Measurements from ENCODE around the gene DYNLT1. TPM values are rescaled to one million over a fixed set of nuclear protein-coding genes. Genes with fewer than 3 reads are reported as not detected.

The DYNLT1 gene
- total and polyA plus RNA-seq, 2 of the 13 experiments (the other 11 are each of a cell fraction or from before 2014, with no cell fraction given), result 108 to 171 TPM

DNA sequence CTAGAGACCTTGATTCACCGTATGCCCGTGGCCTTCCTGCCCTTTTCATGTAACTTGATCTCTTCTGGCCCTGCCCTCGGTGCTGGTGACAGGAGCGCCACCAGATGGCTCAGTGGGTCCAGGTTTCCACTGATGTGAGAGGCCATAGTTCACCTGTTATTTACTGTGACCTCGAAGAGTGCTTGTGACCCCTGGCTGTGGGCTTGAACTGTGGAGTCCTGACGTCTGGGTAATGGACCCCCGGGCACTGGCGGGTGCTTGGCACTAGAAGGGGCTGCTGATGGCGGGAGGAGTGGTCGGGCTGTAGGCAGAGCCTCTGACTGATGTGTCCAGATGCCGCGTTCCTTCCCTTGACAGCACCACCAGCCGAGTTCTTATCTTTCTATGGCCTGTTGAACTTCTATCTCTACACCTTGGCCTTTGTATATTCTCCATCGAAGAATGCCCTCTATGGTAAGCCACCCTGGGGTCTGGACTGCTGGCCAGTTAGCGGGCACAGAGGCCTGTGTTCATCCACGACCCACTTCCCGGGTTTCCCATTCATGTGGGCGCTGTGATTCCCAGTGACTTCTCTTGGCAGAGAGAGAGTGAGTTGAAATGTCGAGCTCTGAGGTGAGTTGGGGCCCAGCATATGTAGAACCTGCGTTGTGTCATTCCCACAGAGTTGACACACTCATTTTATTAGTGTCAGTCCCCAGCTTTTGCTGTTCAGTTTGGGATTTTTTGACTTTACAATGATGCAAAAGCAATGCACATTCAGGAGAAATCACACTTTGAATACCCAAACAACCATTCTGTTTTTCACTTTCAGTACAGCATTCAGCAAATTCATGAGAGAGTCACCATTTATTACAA, 14.9 kb downstream of the DYNLT1 start (continued):
- TF ChIP-seq, protein P1, sequence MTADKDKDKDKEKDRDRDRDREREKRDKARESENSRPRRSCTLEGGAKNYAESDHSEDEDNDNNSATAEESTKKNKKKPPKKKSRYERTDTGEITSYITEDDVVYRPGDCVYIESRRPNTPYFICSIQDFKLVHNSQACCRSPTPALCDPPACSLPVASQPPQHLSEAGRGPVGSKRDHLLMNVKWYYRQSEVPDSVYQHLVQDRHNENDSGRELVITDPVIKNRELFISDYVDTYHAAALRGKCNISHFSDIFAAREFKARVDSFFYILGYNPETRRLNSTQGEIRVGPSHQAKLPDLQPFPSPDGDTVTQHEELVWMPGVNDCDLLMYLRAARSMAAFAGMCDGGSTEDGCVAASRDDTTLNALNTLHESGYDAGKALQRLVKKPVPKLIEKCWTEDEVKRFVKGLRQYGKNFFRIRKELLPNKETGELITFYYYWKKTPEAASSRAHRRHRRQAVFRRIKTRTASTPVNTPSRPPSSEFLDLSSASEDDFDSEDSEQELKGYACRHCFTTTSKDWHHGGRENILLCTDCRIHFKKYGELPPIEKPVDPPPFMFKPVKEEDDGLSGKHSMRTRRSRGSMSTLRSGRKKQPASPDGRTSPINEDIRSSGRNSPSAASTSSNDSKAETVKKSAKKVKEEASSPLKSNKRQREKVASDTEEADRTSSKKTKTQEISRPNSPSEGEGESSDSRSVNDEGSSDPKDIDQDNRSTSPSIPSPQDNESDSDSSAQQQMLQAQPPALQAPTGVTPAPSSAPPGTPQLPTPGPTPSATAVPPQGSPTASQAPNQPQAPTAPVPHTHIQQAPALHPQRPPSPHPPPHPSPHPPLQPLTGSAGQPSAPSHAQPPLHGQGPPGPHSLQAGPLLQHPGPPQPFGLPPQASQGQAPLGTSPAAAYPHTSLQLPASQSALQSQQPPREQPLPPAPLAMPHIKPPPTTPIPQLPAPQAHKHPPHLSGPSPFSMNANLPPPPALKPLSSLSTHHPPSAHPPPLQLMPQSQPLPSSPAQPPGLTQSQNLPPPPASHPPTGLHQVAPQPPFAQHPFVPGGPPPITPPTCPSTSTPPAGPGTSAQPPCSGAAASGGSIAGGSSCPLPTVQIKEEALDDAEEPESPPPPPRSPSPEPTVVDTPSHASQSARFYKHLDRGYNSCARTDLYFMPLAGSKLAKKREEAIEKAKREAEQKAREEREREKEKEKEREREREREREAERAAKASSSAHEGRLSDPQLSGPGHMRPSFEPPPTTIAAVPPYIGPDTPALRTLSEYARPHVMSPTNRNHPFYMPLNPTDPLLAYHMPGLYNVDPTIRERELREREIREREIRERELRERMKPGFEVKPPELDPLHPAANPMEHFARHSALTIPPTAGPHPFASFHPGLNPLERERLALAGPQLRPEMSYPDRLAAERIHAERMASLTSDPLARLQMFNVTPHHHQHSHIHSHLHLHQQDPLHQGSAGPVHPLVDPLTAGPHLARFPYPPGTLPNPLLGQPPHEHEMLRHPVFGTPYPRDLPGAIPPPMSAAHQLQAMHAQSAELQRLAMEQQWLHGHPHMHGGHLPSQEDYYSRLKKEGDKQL (CRISPR knock-in tag; IDR thresholded peaks at IDR 0.05; ENCODE audit: low read depth), result no peak
- TF ChIP-seq SIN3B (IDR thresholded peaks at IDR 0.05; ENCODE audit: low read length) (no peak), MIXL1 (CRISPR knock-in tag; IDR thresholded peaks at IDR 0.05) (peak; percentile 21; the same call in 1 of the 2 replicates), SNRNP70 (IDR thresholded peaks at IDR 0.05; ENCODE audit: low read depth, low read length) (no peak), RXRA (CRISPR knock-in tag; IDR thresholded peaks at IDR 0.05) (peak; percentile 87), SATB2 (CRISPR knock-in tag; IDR thresholded peaks at IDR 0.05) (no peak), ZNF136 (CRISPR knock-in tag; IDR thresholded peaks at IDR 0.05; ENCODE audit: low read depth) (0 out of 2 replicates have a peak, but pooled peaks have one; percentile 51), DNMT3B (CRISPR knock-in tag; conservative IDR thresholded peaks at IDR 0.05) (no peak), CHD2 (IDR thresholded peaks at IDR 0.05; ENCODE audit: low read depth, low read length) (no peak), RORA (CRISPR knock-in tag; IDR thresholded peaks at IDR 0.05) (no peak), SMARCE1 (IDR thresholded peaks at IDR 0.05; ENCODE audit: borderline replicate concordance) (no peak), ZKSCAN1 (IDR thresholded peaks at IDR 0.05; ENCODE audit: low read length) (no peak), NFIC (IDR thresholded peaks at IDR 0.05; ENCODE audit: low read length) (no peak), PAF1 (CRISPR knock-in tag; IDR thresholded peaks at IDR 0.05) (no peak)
- TF ChIP-seq, protein P2, sequence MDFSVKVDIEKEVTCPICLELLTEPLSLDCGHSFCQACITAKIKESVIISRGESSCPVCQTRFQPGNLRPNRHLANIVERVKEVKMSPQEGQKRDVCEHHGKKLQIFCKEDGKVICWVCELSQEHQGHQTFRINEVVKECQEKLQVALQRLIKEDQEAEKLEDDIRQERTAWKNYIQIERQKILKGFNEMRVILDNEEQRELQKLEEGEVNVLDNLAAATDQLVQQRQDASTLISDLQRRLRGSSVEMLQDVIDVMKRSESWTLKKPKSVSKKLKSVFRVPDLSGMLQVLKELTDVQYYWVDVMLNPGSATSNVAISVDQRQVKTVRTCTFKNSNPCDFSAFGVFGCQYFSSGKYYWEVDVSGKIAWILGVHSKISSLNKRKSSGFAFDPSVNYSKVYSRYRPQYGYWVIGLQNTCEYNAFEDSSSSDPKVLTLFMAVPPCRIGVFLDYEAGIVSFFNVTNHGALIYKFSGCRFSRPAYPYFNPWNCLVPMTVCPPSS (IDR thresholded peaks at IDR 0.05), result no peak
- TF ChIP-seq, protein P3, sequence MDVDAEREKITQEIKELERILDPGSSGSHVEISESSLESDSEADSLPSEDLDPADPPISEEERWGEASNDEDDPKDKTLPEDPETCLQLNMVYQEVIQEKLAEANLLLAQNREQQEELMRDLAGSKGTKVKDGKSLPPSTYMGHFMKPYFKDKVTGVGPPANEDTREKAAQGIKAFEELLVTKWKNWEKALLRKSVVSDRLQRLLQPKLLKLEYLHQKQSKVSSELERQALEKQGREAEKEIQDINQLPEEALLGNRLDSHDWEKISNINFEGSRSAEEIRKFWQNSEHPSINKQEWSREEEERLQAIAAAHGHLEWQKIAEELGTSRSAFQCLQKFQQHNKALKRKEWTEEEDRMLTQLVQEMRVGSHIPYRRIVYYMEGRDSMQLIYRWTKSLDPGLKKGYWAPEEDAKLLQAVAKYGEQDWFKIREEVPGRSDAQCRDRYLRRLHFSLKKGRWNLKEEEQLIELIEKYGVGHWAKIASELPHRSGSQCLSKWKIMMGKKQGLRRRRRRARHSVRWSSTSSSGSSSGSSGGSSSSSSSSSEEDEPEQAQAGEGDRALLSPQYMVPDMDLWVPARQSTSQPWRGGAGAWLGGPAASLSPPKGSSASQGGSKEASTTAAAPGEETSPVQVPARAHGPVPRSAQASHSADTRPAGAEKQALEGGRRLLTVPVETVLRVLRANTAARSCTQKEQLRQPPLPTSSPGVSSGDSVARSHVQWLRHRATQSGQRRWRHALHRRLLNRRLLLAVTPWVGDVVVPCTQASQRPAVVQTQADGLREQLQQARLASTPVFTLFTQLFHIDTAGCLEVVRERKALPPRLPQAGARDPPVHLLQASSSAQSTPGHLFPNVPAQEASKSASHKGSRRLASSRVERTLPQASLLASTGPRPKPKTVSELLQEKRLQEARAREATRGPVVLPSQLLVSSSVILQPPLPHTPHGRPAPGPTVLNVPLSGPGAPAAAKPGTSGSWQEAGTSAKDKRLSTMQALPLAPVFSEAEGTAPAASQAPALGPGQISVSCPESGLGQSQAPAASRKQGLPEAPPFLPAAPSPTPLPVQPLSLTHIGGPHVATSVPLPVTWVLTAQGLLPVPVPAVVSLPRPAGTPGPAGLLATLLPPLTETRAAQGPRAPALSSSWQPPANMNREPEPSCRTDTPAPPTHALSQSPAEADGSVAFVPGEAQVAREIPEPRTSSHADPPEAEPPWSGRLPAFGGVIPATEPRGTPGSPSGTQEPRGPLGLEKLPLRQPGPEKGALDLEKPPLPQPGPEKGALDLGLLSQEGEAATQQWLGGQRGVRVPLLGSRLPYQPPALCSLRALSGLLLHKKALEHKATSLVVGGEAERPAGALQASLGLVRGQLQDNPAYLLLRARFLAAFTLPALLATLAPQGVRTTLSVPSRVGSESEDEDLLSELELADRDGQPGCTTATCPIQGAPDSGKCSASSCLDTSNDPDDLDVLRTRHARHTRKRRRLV (CRISPR knock-in tag; IDR thresholded peaks at IDR 0.05), result no peak
